Activated T-helper 2 cell treated with anti-CD3 and anti-CD28 coated beads, Interferon-gamma antibody, Interleukin-2, Interleukin-4, amounts not matched to agents 10 μg/mL and 5 μg/mL and 100 μg/mL, durations not matched to agents 14 hours and 24 hours and 36 hours (primary cell): Measurements from ENCODE around the gene SARS2. TPM values are rescaled to one million over a fixed set of nuclear protein-coding genes. Genes with fewer than 3 reads are reported as not detected.
"Not testable (repeated sequence)": the region's sequence is repeated elsewhere in the genome, so short reads cannot be mapped to it uniquely, and the experiment has no call there.

ENCODE experiments used
- DNase-seq: peaks from one replicate; pipeline ENCODE4 v3.0.0; 2021; ENCODE audit warnings: low spot score
- H3K27ac Mint-ChIP-seq: one replicate; pipeline ENCODE4 v1.8.0; 2021; ENCODE audit warnings: mixed read lengths
- H3K27me3 Mint-ChIP-seq: one replicate; pipeline ENCODE4 v1.8.0; 2021; ENCODE audit warnings: low read depth, mixed read lengths
- H3K36me3 Mint-ChIP-seq: one replicate; pipeline ENCODE4 v1.8.0; 2021; ENCODE audit warnings: low read depth, mixed read lengths
- H3K4me1 Mint-ChIP-seq: one replicate; pipeline ENCODE4 v1.8.0; 2021; ENCODE audit warnings: low read depth, mixed read lengths
- H3K4me3 Mint-ChIP-seq: one replicate; pipeline ENCODE4 v1.8.0; 2021; ENCODE audit warnings: low read depth, mild to moderate bottlenecking, moderate library complexity, mixed read lengths
- H3K9me3 Mint-ChIP-seq: one replicate; pipeline ENCODE4 v1.8.0; 2021; ENCODE audit warnings: mixed read lengths
- intact Hi-C: fragments of 100-400 bp; cut with micrococcal nuclease; formaldehyde crosslinking; loops from one replicate; pipeline ENCODE4 v1.15.1; 2023
- total RNA-seq: library from RNA; stranded (reverse); gene quantifications from 2 replicates; pipeline ENCODE4 v1.2.3, GENCODE V29; 2022

The SARS2 gene
- total RNA-seq, 1 donor from 2014 or later = 41.1 TPM

DNA sequence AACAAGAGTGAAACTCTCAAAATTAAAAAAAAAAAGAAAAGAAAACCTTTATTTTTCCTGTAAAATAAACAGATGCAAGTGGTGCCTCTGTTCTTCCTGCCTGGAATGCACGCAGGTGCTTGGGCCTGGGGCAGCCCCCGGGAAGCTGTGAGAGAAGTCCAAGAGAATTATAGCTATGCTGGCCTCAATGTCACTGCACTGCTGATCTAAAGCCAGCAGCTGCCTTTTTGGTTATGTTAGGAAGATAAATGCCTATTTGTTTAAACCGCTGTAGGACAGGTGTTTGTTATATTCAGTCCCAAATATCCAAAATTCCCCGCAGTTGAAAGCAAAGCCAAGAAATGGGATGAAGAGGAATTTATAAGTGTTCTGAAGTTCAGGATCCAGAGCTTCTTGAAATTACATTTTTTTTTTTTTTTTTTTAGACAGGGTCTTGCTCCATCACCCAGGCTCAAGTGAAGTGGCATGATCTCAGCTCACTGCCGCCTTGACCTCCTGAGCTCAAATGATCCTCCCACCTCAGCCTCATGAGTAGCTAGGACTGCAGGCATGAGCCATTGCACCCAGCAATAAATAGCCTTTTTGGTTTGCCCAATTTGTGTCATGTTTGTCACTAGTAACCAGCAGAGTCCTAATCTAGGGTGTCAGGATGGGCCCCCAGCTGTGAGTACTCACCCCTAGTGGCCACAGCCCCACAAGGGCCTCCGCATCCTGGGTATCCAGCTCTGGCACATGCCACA is 54.7 kb downstream of the SARS2 start:
- Mint-ChIP-seq H3K4me3 (peak overlapping the region; percentile 63), H3K9me3 (no peaks in the 10 kb centered on the region), H3K27me3 (no peaks in the 10 kb centered on the region), H3K36me3 (peaks cover 30% of the 10 kb centered on the region), H3K27ac (no peak overlapping the region), H3K4me1 (peaks cover 22% of the 10 kb centered on the region)
- no peak for DNase-seq
- intact Hi-C loops = no loop called here

DNA sequence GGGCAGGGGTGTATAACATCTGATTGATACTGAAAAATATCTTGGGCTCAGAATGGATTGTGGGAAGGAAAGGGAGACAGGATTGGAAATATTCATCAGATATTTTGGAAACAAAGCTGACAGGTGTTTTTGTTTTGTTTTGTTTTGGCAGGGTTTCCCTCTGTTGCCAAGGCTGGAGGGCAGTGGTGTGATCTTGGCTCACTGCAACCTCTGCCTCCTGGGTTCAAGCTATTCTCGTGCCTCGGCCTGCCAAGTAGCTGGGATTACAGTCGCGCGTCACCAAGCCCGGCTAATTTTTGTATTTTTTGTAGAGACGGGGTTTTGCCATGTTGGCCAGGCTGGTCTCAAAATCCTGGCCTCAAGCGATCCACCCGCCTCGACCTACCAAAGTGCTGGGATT is 57.2 kb downstream of the SARS2 start:
- H3K27me3 Mint-ChIP-seq, intact Hi-C loops, DNase-seq, H3K9me3 Mint-ChIP-seq, H3K4me3 Mint-ChIP-seq: not testable (repeated sequence)
- Mint-ChIP-seq H3K36me3 (peaks cover 51% of the 10 kb centered on the region), H3K27ac (peak overlapping the region; percentile 18), H3K4me1 (peaks cover 35% of the 10 kb centered on the region)

DNA sequence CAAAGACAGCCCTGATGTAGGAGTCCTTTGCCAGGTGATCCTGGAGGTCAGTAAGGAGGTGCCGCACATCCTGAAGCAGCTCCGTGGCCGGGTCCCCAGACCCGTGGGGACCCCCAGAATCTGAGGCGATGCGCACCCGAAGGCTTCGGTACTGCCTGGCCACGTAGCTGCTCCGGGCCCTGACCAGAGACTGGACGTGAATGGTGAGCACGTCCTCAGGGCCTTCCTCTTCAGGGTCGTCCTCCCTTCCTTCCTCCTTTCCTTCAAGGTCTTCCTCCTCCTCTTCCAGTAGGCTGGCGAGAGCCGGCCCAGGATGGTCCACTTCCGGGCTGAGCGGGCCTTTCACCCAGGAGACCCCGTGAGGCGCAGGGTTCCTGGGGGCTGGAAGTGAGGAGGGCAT is 60.0 kb downstream of the SARS2 start:
- Mint-ChIP-seq H3K9me3 (no peaks in the 10 kb centered on the region), H3K27me3 (no peaks in the 10 kb centered on the region), H3K27ac (peak overlapping the region; percentile 71), H3K36me3 (peaks cover 49% of the 10 kb centered on the region), H3K4me1 (peaks cover 25% of the 10 kb centered on the region), H3K4me3 (peak overlapping the region; percentile 67)
- intact Hi-C loops = no loop called here
- DNase-seq = no peak

- DNase-seq = peak; percentile 91
- intact Hi-C loops = loop anchor here (2.0 kb wide), 1 partner anchor 17 kb away; no protein-coding TSS in a partner anchor
- H3K27me3 Mint-ChIP-seq = no peaks in the 10 kb centered on the region
- peak overlapping the region; percentile 83 for H3K4me3 Mint-ChIP-seq
- peaks cover 52% of the 10 kb centered on the region for H3K36me3 Mint-ChIP-seq
- peak overlapping the region; percentile 82 for H3K27ac Mint-ChIP-seq
- peaks cover 28% of the 10 kb centered on the region for H3K4me1 Mint-ChIP-seq
- no peaks in the 10 kb centered on the region for H3K9me3 Mint-ChIP-seq
Measured at GRCh38 chr19:38869836-38870607, 60.5 kb downstream of the SARS2 start.

DNA sequence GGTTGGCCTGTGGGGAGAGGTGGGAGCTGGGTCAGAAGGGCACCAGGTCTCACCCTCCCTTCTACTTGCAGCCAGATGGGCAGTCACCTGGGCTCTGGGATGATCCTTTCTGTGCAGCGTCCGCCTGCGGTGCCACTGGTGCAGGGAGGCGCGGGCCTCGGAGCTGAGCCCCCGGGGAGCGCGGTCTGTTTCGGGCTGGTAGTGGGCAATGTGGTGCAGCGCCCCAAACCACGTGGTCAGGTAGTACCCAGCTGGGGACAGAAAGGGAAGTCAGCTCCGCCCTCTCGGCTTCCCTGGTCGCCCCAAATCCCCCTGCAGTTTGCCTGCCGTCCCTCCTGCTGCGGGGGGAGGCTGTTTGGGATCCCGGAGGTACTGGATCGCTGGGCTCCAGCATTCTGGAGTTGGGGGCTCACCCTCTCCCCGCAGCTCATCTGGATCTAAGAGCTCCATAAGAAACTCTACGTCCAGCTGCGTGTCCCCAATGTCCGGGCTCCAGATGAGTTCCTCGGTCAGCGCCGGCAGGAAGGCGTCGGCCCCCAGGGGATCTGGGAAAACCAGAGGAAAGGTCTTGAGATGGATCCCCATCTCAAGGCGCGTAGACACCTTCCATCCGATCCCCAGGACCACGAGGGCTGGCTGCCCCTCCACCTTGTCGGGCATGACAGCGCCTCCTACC is 61.3 kb downstream of the SARS2 start:
- Mint-ChIP-seq H3K27me3 (no peaks in the 10 kb centered on the region), H3K9me3 (no peaks in the 10 kb centered on the region), H3K36me3 (peaks cover 55% of the 10 kb centered on the region), H3K4me3 (peak overlapping the region; percentile 83), H3K4me1 (peaks cover 35% of the 10 kb centered on the region), H3K27ac (peak overlapping the region; percentile 82)
- intact Hi-C loops = loop anchor here (2.0 kb wide), 1 partner anchor 16 kb away; no protein-coding TSS in a partner anchor
- no peak for DNase-seq

DNA sequence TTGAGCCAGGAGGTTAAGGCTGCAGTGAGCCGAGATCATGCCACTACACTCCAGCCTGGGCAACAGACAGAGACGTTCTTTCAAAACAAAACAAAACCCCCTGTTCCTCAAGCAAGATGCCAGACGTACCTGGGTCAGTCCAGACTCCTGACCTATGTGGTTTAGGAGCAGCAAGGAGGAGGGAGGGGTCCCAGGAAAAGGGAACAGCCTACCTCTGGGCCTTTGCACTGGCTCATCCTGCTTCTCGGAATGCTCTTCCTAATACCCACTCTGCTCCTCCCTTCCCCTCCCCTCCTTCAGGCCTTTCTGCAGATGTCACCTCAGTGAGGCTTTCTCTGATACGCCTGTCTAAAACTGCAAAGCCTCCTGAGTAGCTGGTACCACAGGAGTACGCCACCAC is 62.0 kb downstream of the SARS2 start:
- H3K9me3 Mint-ChIP-seq = no peaks in the 10 kb centered on the region
- peaks cover 55% of the 10 kb centered on the region for H3K36me3 Mint-ChIP-seq
- H3K4me1 Mint-ChIP-seq = peaks cover 36% of the 10 kb centered on the region
- no peak for DNase-seq
- no peaks in the 10 kb centered on the region for H3K27me3 Mint-ChIP-seq
- intact Hi-C loops = loop anchor here (2.0 kb wide), 1 partner anchor 16 kb away; no protein-coding TSS in a partner anchor
- peak overlapping the region; percentile 83 for H3K4me3 Mint-ChIP-seq
- H3K27ac Mint-ChIP-seq = peak overlapping the region; percentile 33

GRCh38 chr19:38867171-38867780 is 63.3 kb downstream of the SARS2 start:
- DNase-seq = no peak
- Mint-ChIP-seq H3K27me3 (no peaks in the 10 kb centered on the region), H3K9me3 (no peaks in the 10 kb centered on the region), H3K36me3 (peaks cover 49% of the 10 kb centered on the region), H3K4me1 (peaks cover 35% of the 10 kb centered on the region), H3K27ac (no peak overlapping the region), H3K4me3 (no peak overlapping the region)
- intact Hi-C loops = no loop called here

Other genes starting within 250 kb of the SARS2 start
- 2.9 and 3.6 TPM in 2 replicates for gene CAPN12, start 186.3 kb downstream of the SARS2 start, total RNA-seq
- not detected in 2 replicates for gene LGALS7, start 157.2 kb downstream of the SARS2 start, total RNA-seq
- gene LGALS7B, start 141.6 kb downstream of the SARS2 start, total RNA-seq = not detected in 2 replicates
- gene LGALS4, start 117.8 kb downstream of the SARS2 start, total RNA-seq = 1.6 and 2.0 TPM in 2 replicates
- gene ECH1, start 99.0 kb downstream of the SARS2 start, total RNA-seq = 180 and 183 TPM in 2 replicates
- 700 and 708 TPM in 2 replicates for gene HNRNPL, start 80.8 kb downstream of the SARS2 start, total RNA-seq
- gene RINL, start 52.5 kb downstream of the SARS2 start, total RNA-seq = 70.2 and 73.4 TPM in 2 replicates
- gene SIRT2, start 31.1 kb downstream of the SARS2 start, total RNA-seq = 29.0 and 30.2 TPM in 2 replicates
- 81.8 and 82.7 TPM in 2 replicates for gene NFKBIB, start 30.8 kb downstream of the SARS2 start, total RNA-seq
- 0.83 and 1.2 TPM in 2 replicates for gene CCER2, start 18.6 kb downstream of the SARS2 start, total RNA-seq
- 93.5 and 95.3 TPM in 2 replicates for gene MRPS12, start 181 bp upstream of the SARS2 start, total RNA-seq
- not detected in 2 replicates for gene FBXO17, start 45.0 kb upstream of the SARS2 start, total RNA-seq
- 0.57 and 0.84 TPM in 2 replicates for gene FBXO27, start 101.8 kb upstream of the SARS2 start, total RNA-seq
- not detected in 2 replicates for gene ACP7, start 153.6 kb upstream of the SARS2 start, total RNA-seq
- gene PAK4, start 195.0 kb upstream of the SARS2 start, total RNA-seq = 16.5 and 19.4 TPM in 2 replicates